Mucosa of rectum (tissue), 2 donors: ENCODE measurements around the gene ANO2.

Experiments
- H3K27ac ChIP-seq, 2 donors: one replicate each; pipeline ENCODE4 v1.7.0; 2013; ENCODE audit warnings: inconsistent platforms in 2 of 2, low read depth in 2 of 2, low read length in 2 of 2
- H3K27me3 ChIP-seq, 2 donors: one replicate each; pipeline ENCODE4 v1.7.0; 2013; ENCODE audit warnings: low read length in 2 of 2; ENCODE audit not compliant: control insufficient read depth in 2 of 2, insufficient read depth in 2 of 2
- H3K36me3 ChIP-seq, 2 donors: one replicate each; pipeline ENCODE4 v1.7.0; 2013; ENCODE audit warnings: low read length in 2 of 2; ENCODE audit not compliant: control insufficient read depth in 2 of 2, insufficient read depth in 2 of 2
- H3K4me1 ChIP-seq, 2 donors: one replicate each; pipeline ENCODE4 v1.7.0; 2013; ENCODE audit warnings: low read length in 2 of 2, mild to moderate bottlenecking in 1 of 2; ENCODE audit not compliant: control insufficient read depth in 2 of 2, insufficient read depth in 2 of 2
- H3K4me3 ChIP-seq, 2 donors: one replicate each; pipeline ENCODE4 v1.7.0; 2013; ENCODE audit warnings: low read length in 2 of 2
- H3K9ac ChIP-seq, 2 donors: one replicate each; pipeline ENCODE4 v1.7.0; 2013; ENCODE audit warnings: low read length in 2 of 2, low read depth in 1 of 2, mild to moderate bottlenecking in 1 of 2
- H3K9me3 ChIP-seq, 2 donors: one replicate each; pipeline ENCODE4 v1.7.0; 2013; ENCODE audit warnings: low read length in 2 of 2; ENCODE audit not compliant: control insufficient read depth in 2 of 2
- donor health status: healthy.
- donor health status: Normal muscosa, but diverticular disease.

Gene ANO2

DNA sequence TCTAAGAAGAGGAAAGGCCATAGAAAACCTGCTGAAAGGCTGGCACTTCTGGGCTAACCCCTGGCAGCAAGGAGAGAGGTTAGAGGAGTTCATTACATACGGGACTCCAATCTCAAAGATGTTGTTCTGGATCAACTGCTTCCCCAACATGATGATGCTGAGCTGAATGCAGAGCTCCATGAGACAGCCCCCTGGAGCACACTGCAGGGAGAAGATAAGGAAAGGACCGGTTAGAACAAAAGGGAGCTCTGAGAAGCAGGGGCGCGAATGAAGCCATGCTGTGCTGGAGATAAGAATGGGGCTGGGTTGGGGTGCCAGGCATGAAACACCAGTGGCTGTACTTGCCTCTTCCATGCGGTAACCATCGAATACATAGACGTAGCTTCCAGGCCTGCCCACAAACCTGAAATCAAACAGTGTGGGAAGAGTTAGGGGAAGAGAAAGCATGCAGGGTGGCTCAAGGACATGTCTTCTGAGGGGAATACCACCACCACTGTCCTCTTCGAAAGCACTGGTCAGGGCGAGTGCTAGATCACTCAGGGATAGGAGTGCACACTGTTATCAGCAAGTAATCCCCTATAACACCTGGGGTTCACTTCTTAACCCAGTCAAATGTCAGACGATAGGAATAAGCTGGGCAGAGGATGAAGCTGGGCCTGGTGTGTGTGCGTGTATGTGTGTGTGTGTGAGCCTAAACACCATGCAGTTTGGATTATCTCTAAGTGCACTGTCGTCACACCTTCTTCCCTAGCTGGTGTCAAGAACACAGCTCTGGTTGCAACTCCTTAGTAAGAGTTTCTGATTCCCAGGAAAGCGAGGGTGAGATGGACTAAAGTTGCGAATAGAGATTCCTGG, 332.3 kb downstream of the ANO2 start:
- Histone ChIP-seq H3K27me3 (no peaks in the 10 kb centered on the region), H3K4me3 (no peak overlapping the region), H3K9me3 (no peaks in the 10 kb centered on the region), H3K4me1 (no peaks in the 10 kb centered on the region), H3K27ac (no peak overlapping the region), H3K36me3 (no peaks in the 10 kb centered on the region), H3K9ac (no peak overlapping the region)

DNA sequence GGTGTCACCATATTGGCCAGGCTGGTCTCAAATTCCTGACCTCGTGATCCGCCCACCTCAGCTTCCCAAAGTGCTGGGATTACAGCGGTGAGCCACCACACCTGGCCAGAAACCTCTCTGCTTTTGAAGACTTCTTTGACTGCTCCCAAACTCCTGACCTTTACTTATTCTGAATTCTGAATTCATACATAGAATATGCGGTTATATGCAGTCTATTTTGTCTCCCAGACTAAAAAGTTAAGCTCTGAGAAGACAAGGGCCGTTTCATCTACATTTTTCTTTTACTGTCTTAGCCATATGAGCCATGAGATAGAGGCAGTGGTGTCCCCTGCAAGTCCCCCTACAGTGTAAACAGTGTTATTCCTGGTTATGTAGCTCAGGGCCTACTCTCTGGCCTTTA, 333.9 kb downstream of the ANO2 start:
- H3K27ac ChIP-seq: no peak overlapping the region
- no peak overlapping the region for H3K4me3 ChIP-seq
- no peaks in the 10 kb centered on the region for H3K27me3 ChIP-seq
- no peaks in the 10 kb centered on the region for H3K9me3 ChIP-seq
- H3K4me1 ChIP-seq: no peaks in the 10 kb centered on the region
- H3K9ac ChIP-seq: no peak overlapping the region
- no peaks in the 10 kb centered on the region for H3K36me3 ChIP-seq

DNA sequence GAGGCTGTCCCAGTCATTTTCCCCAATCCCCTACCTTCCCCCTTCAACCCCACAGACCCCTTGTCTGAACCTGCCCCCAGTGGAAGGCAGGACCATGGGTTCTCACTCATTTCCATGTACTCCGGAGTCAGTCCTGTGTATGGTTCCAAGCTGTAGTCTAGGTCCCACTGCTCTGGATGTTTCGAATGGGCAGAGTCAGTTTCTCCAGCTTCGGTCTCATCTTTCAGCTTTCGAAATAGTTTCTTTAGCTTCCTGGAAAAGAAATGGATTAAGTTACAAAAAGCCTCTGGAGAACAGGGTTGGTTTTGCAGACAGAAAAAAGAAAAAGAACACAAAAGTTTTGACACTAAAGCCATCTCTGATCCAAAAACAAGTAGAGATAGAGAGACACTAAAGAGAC, 345.7 kb downstream of the ANO2 start:
- Histone ChIP-seq H3K4me3 (no peak overlapping the region), H3K4me1 (no peaks in the 10 kb centered on the region), H3K9me3 (no peaks in the 10 kb centered on the region), H3K27me3 (peaks cover 0 to 2% of the 10 kb centered on the region in 2 donors), H3K9ac (no peak overlapping the region), H3K27ac (no peak overlapping the region), H3K36me3 (no peaks in the 10 kb centered on the region)

DNA sequence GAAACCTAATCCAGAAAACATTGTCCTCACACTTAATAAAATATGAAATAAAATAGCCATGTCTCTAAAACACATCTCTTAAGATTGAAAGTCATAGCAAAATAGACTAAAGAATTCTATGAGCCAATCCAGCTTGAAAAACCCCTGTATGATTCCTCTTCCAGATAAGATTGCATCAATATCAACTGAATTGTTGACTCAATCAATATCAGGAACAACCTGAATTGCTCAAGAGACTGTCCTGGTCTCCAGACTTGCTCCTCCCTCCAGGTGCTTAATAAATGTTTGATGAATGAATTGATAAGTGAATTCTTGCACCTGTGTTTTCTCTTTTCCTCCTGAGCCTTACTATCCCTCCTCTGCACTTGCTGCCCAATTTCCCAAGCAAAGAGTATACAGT, 351.1 kb downstream of the ANO2 start:
- Histone ChIP-seq H3K4me1 (no peaks in the 10 kb centered on the region), H3K27me3 (no peaks in the 10 kb centered on the region), H3K4me3 (no peak overlapping the region), H3K27ac (no peak overlapping the region), H3K9ac (no peak overlapping the region), H3K36me3 (no peaks in the 10 kb centered on the region), H3K9me3 (no peaks in the 10 kb centered on the region)

DNA sequence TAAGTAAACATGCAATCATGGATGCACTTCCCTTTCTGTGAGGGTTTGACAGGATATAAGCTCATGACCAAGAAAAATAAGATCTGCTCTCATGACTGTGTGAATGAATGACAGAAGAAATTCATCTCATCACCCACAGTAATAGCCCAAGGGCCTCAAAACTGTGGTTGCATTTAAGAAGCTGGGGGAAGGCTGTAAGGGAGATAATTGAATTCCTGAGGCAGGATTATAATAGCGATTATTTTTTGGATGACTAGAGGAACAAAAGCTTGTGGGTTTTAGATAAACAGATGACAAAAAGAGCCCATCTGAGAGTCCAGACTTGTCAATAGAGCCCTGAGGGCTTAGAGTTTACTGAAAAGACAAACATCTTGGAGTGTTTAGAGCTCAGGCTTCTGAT, 352.0 kb downstream of the ANO2 start:
- H3K27me3 ChIP-seq: no peaks in the 10 kb centered on the region
- no peak overlapping the region for H3K27ac ChIP-seq
- no peaks in the 10 kb centered on the region for H3K36me3 ChIP-seq
- no peaks in the 10 kb centered on the region for H3K4me1 ChIP-seq
- H3K9me3 ChIP-seq: no peaks in the 10 kb centered on the region
- no peak overlapping the region for H3K9ac ChIP-seq
- no peak overlapping the region for H3K4me3 ChIP-seq

DNA sequence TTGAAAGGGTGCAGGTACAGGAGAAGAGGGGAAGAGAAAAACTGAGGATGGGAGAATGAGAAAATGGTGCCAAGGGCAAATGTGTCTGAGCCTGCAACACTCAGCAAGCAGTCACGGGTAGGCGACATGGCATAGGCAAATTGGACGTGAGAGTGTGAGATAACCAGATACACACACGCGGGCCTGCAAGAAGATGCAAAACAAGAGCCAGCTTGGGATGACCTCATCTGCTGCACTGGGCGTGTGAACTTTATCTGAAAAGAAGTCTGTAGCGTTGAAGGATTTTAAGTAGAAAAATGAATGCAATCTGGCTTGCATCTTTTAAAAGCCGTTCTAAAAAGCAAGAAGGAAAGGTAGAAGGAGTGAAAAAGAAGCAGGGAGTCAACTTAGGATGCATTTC, 352.7 kb downstream of the ANO2 start:
- Histone ChIP-seq H3K36me3 (no peaks in the 10 kb centered on the region), H3K4me3 (no peak overlapping the region), H3K4me1 (no peaks in the 10 kb centered on the region), H3K27me3 (no peaks in the 10 kb centered on the region), H3K27ac (no peak overlapping the region), H3K9ac (no peak overlapping the region), H3K9me3 (no peaks in the 10 kb centered on the region)

DNA sequence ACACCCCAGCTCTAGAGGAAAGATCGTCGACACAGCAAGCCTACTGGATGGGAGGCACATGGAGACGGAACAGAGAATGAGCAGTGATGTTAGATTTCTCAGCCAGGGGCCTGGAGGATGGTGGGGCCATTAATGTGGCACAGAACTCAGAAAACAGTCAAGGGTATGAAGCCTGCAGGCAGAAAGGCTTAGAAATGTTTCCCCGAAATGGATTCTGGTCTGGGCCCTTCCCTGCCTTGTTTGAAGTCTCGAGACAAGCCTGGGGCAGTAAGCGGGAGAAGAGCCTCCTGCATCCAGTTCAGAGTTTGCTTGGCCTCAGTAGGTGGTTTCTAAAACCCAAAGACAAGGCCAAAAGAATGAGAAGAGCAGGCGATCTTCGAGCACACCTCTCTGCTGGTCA, 354.7 kb downstream of the ANO2 start:
- Histone ChIP-seq H3K27me3 (no peaks in the 10 kb centered on the region), H3K27ac (no peak overlapping the region), H3K36me3 (no peaks in the 10 kb centered on the region), H3K9me3 (no peaks in the 10 kb centered on the region), H3K4me3 (no peak overlapping the region), H3K9ac (no peak overlapping the region), H3K4me1 (no peaks in the 10 kb centered on the region)

DNA sequence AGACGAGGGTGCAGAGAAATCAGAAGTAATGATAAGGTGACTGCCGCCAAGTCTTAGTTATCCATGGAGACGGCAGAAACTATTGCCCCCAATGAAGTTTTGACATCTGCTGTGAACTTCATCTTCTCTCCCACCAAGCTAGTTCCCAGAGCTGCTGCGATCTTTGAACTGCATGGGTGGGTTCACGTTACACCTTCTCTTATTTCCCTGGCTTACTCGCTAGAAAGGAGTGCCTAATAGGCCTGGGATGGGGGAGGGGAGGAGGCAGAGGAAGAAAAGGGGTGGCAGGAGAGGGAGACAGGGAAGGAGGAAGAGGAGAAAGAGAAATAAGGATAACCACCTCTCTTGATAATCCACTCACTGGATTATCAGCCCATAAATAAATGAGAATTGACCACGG, 356.0 kb downstream of the ANO2 start:
- Histone ChIP-seq H3K9me3 (no peaks in the 10 kb centered on the region), H3K4me3 (no peak overlapping the region), H3K9ac (no peak overlapping the region), H3K36me3 (no peaks in the 10 kb centered on the region), H3K27ac (no peak overlapping the region), H3K27me3 (no peaks in the 10 kb centered on the region), H3K4me1 (no peaks in the 10 kb centered on the region)

DNA sequence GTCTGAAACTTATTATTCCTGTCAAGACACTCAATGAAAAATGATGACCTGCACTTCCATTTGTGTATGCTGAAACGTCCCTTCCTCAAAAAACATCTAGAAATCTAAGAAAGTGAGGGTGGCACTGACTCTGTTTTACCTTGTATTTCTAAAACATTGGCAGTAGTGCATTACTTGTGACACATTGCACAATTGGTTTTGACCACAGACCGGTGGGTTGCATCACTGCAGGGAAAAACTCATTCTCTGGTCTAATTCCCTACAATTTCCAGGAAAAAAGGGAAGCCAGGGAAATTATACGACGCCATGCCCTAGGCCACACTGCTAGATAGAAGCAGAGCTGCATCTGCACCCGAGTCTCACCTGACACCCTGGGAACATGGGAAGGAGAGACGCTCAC, 356.5 kb downstream of the ANO2 start:
- Histone ChIP-seq H3K9ac (no peak overlapping the region), H3K4me1 (no peaks in the 10 kb centered on the region)

DNA sequence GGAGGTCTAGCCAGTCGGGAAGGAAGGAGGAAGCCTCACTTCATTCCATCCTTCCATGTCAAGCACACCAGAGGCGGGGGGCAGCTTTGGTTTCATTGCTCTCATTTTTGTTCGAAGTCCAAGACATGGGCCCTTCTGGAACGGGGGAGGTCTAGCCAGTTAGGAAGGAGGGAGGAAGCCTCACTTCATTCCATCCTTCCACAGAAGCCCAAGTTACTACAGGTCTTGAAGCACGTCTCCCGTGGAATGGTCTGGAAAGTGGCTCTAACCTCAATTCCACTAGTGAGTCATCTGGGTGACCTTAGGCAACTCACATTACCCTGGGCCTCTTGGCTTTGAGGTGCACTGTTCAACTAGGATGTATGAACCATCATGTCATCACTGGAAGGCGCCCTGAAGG, 356.9 kb downstream of the ANO2 start:
- no peaks in the 10 kb centered on the region for H3K27me3 ChIP-seq
- H3K27ac ChIP-seq: no peak overlapping the region

More for the DNA sequence above, 356.5 kb downstream of the ANO2 start:
- Histone ChIP-seq H3K4me3 (no peak overlapping the region), H3K9me3 (no peaks in the 10 kb centered on the region), H3K27ac (no peak overlapping the region), H3K36me3 (no peaks in the 10 kb centered on the region), H3K27me3 (no peaks in the 10 kb centered on the region)

More for the DNA sequence above, 356.9 kb downstream of the ANO2 start:
- H3K9me3 ChIP-seq: no peaks in the 10 kb centered on the region
- no peaks in the 10 kb centered on the region for H3K36me3 ChIP-seq
- no peaks in the 10 kb centered on the region for H3K4me1 ChIP-seq
- H3K9ac ChIP-seq: no peak overlapping the region
- no peak overlapping the region for H3K4me3 ChIP-seq
